K562 (cell line): ENCODE data around the gene EZH2. TPM values are rescaled to one million over a fixed set of nuclear protein-coding genes. Genes with fewer than 3 reads are reported as not detected.

Experiments used
- ETV1 ChIP-seq: fragments of 450-650 bp; conservative IDR thresholded peaks from 2 replicates; pipeline ENCODE4 v1.6.1; 2016; ENCODE audit warnings: missing genetic modification characterization, control low read depth, low read depth, missing compliant biosample characterization
- ETV6 ChIP-seq, 3 experiments: fragments of 150-350 bp in 1 of 3; sonication (generic) in 1 of 3; formaldehyde crosslinking in 1 of 3; IDR thresholded peaks; 2 replicates each; pipeline versions ENCODE4 v1.6.1 to v1.8.0; 2014 to 2022; ENCODE audit warnings: borderline replicate concordance in 2 of 3, low read depth in 2 of 3, antibody characterized with exemption in 1 of 3, low read length in 1 of 3, mild to moderate bottlenecking in 1 of 3, missing genetic modification reagents in 1 of 3
- MAFG ChIP-seq: fragments of 450-650 bp; conservative IDR thresholded peaks from 2 replicates; pipeline ENCODE4 v1.6.1; 2016; ENCODE audit warnings: missing genetic modification characterization, missing compliant biosample characterization
- SMARCC2 ChIP-seq: fragments of 450-650 bp; IDR thresholded peaks from 2 replicates; pipeline ENCODE4 v1.6.1; 2017; ENCODE audit warnings: antibody characterized with exemption, moderate library complexity, mild to moderate bottlenecking, low read depth
- TRIM28 ChIP-seq: fragments of 450-650 bp; IDR thresholded peaks from 2 replicates; pipeline ENCODE4 v1.6.1; 2017
- ZNF707 ChIP-seq: fragments of 250-450 bp; sonication (Bioruptor Pico); conservative IDR thresholded peaks from 2 replicates; pipeline ENCODE4 v1.8.0; 2022; ENCODE audit warnings: inconsistent platforms, mild to moderate bottlenecking, moderate library complexity
- ZNF764 ChIP-seq: fragments of 250-450 bp; sonication (Bioruptor Pico); IDR thresholded peaks from 2 replicates; pipeline ENCODE4 v1.4.0; 2020; ENCODE audit warnings: low read depth, mild to moderate bottlenecking, moderate library complexity
- polyA plus RNA-seq, 8 experiments: library from polyadenylated mRNA; depleted of rRNA in 4 of 8; stranded (reverse) in 5 of 8; unstranded in 3 of 8; fragments of >200 nt; fragmentation: Nextera tagmentation in 2 of 8; fragmentation: Illumina TruSeq in 1 of 8; extraction: Ambion mirVana in 2 of 8; extraction: Trizol in 1 of 8; gene quantifications; 2 replicates each; pipeline versions ENCODE4 v1.2.1 to v1.2.3, GENCODE V29; 2011 to 2014; ENCODE audit warnings: inconsistent platforms in 1 of 8, missing spikeins in 1 of 8
- total RNA-seq, 7 experiments: library from RNA; depleted of rRNA in 6 of 7; stranded (reverse); fragments of >200 nt in 6 of 7; fragmentation: Illumina TruSeq in 2 of 7; extraction: Trizol in 2 of 7; gene quantifications; 2 replicates each; pipeline versions ENCODE4 v1.2.1 to v1.2.3, GENCODE V29; 2011 to 2021; ENCODE audit warnings: low replicate concordance in 1 of 7
- TF ChIP-seq, protein P1 (sequence below): sonication (generic); formaldehyde crosslinking; IDR thresholded peaks from 2 replicates; pipeline ENCODE4 v1.8.0; 2023; ENCODE audit warnings: missing genetic modification reagents, mild to moderate bottlenecking, borderline replicate concordance

Gene EZH2
- total and polyA plus RNA-seq, 9 of the 15 experiments (the other 6 are each of a cell fraction or from before 2014, with no cell fraction given): 48.7 to 175 (median 98.6) TPM

DNA sequence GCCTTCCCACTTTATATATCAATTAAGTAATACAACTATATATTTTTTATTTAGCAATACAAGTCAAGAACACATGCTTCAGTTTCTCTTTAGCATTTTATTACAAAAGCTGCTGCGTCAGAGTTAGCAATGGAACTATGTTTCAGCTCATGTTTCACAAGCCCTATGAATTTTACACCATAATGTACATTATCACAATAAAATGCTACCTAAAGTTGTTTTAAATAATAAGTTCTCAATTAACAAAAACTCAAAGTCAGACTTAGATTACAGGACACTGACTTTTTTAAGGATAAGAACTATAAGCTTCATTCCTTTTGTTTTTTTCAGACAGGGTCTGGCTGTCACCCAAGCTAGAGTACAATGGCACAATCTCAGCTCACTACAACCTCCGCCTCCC, 52.3 kb downstream of the EZH2 start (continued):
- TF ChIP-seq, protein P1, sequence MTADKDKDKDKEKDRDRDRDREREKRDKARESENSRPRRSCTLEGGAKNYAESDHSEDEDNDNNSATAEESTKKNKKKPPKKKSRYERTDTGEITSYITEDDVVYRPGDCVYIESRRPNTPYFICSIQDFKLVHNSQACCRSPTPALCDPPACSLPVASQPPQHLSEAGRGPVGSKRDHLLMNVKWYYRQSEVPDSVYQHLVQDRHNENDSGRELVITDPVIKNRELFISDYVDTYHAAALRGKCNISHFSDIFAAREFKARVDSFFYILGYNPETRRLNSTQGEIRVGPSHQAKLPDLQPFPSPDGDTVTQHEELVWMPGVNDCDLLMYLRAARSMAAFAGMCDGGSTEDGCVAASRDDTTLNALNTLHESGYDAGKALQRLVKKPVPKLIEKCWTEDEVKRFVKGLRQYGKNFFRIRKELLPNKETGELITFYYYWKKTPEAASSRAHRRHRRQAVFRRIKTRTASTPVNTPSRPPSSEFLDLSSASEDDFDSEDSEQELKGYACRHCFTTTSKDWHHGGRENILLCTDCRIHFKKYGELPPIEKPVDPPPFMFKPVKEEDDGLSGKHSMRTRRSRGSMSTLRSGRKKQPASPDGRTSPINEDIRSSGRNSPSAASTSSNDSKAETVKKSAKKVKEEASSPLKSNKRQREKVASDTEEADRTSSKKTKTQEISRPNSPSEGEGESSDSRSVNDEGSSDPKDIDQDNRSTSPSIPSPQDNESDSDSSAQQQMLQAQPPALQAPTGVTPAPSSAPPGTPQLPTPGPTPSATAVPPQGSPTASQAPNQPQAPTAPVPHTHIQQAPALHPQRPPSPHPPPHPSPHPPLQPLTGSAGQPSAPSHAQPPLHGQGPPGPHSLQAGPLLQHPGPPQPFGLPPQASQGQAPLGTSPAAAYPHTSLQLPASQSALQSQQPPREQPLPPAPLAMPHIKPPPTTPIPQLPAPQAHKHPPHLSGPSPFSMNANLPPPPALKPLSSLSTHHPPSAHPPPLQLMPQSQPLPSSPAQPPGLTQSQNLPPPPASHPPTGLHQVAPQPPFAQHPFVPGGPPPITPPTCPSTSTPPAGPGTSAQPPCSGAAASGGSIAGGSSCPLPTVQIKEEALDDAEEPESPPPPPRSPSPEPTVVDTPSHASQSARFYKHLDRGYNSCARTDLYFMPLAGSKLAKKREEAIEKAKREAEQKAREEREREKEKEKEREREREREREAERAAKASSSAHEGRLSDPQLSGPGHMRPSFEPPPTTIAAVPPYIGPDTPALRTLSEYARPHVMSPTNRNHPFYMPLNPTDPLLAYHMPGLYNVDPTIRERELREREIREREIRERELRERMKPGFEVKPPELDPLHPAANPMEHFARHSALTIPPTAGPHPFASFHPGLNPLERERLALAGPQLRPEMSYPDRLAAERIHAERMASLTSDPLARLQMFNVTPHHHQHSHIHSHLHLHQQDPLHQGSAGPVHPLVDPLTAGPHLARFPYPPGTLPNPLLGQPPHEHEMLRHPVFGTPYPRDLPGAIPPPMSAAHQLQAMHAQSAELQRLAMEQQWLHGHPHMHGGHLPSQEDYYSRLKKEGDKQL: no peak
- TF ChIP-seq ETV1 (tag): no peak
- no peak for TF ChIP-seq MAFG (tag)
- no peak for TF ChIP-seq ZNF707 (CRISPR knock-in tag)
- TF ChIP-seq SMARCC2: no peak
- no peak for TF ChIP-seq ZNF764 (CRISPR knock-in tag)
- TF ChIP-seq ETV6 (IDR thresholded peaks at IDR 0.05; ENCODE audit: borderline replicate concordance in 1 of 2, low read depth in 2 of 2, low read length in 1 of 2): no peak
- no peak for TF ChIP-seq ETV6 (CRISPR knock-in tag; IDR thresholded peaks at IDR 0.05; ENCODE audit: borderline replicate concordance)
- TF ChIP-seq TRIM28: no peak
